HEK293T (cell line): ENCODE measurements around the gene CDHR3.

Source experiments
- ARNT ChIP-seq: fragments of 450-650 bp; IDR thresholded peaks from 2 replicates; pipeline ENCODE4 v1.6.1; 2017; ENCODE audit warnings: mild to moderate bottlenecking
- BHLHE40 ChIP-seq: fragments of 450-650 bp; IDR thresholded peaks from 2 replicates; pipeline ENCODE4 v1.6.1; 2016; ENCODE audit warnings: mild to moderate bottlenecking, moderate library complexity, borderline replicate concordance
- CTBP1 ChIP-seq: fragments of 450-650 bp; IDR thresholded peaks from 2 replicates; pipeline ENCODE4 v1.6.1; 2016; ENCODE audit warnings: borderline replicate concordance
- FOXA1 ChIP-seq: fragments of 450-650 bp; IDR thresholded peaks from 2 replicates; pipeline ENCODE4 v1.6.1; 2016; ENCODE audit warnings: mild to moderate bottlenecking
- FOXM1 ChIP-seq: fragments of 450-650 bp; IDR thresholded peaks from 2 replicates; pipeline ENCODE4 v1.6.1; 2017; ENCODE audit warnings: mild to moderate bottlenecking, borderline replicate concordance
- HDGF ChIP-seq: fragments of 450-650 bp; IDR thresholded peaks from 2 replicates; pipeline ENCODE4 v1.6.1; 2017; ENCODE audit warnings: antibody characterized with exemption, borderline replicate concordance
- L3MBTL2 ChIP-seq: fragments of 450-650 bp; conservative IDR thresholded peaks from 2 replicates; pipeline ENCODE4 v1.6.1; 2016; ENCODE audit warnings: mild to moderate bottlenecking
- NFRKB ChIP-seq: fragments of 450-650 bp; IDR thresholded peaks from 2 replicates; pipeline ENCODE4 v1.6.1; 2016; ENCODE audit warnings: mild to moderate bottlenecking, moderate library complexity
- PKNOX1 ChIP-seq: fragments of 450-650 bp; IDR thresholded peaks from 2 replicates; pipeline ENCODE4 v1.6.1; 2016
- SP1 ChIP-seq: fragments of 450-650 bp; IDR thresholded peaks from 2 replicates; pipeline ENCODE4 v1.6.1; 2017
- SUZ12 ChIP-seq: fragments of 450-650 bp; IDR thresholded peaks from 2 replicates; pipeline ENCODE4 v1.6.1; 2016; ENCODE audit warnings: mild to moderate bottlenecking
- TARDBP ChIP-seq: fragments of 450-650 bp; IDR thresholded peaks from 2 replicates; pipeline ENCODE4 v1.6.1; 2016
- ZNF384 ChIP-seq: fragments of 450-650 bp; IDR thresholded peaks from 2 replicates; pipeline ENCODE4 v1.6.1; 2016

GRCh38 chr7:106017657-106018056, 54.6 kb downstream of the CDHR3 start:
- no peak for TF ChIP-seq SP1
- no peak for TF ChIP-seq PKNOX1
- no peak for TF ChIP-seq L3MBTL2
- TF ChIP-seq ARNT, result no peak
- no peak for TF ChIP-seq BHLHE40
- TF ChIP-seq SUZ12, result no peak
- TF ChIP-seq FOXA1, result no peak
- TF ChIP-seq TARDBP, result no peak
- no peak for TF ChIP-seq NFRKB
- TF ChIP-seq FOXM1, result no peak
- no peak for TF ChIP-seq CTBP1
- TF ChIP-seq HDGF, result no peak
- no peak for TF ChIP-seq ZNF384
